Measurements from ENCODE around the gene UNCX. TPM values are rescaled to one million over a fixed set of nuclear protein-coding genes. Genes with fewer than 3 reads are reported as not detected.

Gene UNCX
- total and polyA plus RNA-seq, 2 experiments from 2014 or later = not detected

DNA sequence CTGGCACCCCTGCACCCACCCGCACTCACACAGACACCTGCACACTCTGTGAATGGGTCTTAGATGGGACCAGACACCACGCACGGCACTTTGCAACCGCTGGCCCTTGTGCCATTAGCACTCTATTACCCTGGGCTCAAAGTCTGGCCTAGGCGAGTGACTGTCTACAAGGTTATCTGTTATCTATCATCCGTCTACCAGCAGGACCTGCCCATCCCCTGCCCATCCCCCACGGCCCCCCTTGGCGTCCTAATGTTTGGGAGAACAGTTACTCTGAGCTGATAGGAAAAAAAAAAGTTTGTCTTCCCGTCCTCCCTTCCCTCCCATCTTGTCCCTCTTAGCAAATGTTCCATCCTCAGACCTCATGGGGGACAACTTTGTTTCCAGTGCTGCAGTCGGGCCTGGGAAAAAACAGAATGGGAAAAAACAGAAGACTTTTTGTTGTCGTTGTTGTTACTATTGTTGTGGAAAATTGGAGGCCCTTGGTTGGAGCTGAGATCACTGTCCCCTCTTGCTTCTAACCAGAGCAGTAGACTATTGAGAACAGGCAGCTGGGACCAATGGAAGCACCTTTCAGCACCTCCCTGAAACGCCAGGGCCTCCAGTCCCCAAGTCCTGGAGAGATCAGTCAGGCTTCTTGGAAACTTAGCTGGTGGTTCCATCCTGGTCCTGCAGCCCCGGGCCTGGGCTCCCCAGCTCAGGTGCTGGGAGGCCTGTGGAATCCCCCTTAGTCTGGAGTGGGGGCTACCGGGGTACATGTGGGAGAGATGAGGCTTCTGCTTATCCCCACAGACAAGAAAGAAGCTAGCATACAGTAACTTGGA is 12.2 kb downstream of the UNCX start:
- no peak for DNase-seq (ENCODE audit: low spot score)
- Histone ChIP-seq H2AFZ (no peak overlapping the region), H3K4me1 (ENCODE audit: insufficient read depth) (peaks cover 54% of the 10 kb centered on the region), H3K36me3 (ENCODE audit: insufficient read depth) (no peaks in the 10 kb centered on the region), H3F3A (replicated peaks; ENCODE audit: low read depth) (peaks cover 23% of the 10 kb centered on the region), H3K27me3 (ENCODE audit: insufficient read depth) (peaks cover 96% of the 10 kb centered on the region), H3K4me3 (peak overlapping the region; percentile 32), H4K20me1 (replicated peaks; ENCODE audit: insufficient read depth) (peaks cover 19% of the 10 kb centered on the region; the same call in 1 of the 2 replicates), H3K4me2 (peak overlapping the region; percentile 72), H3K27ac (ENCODE audit: low read depth) (no peak overlapping the region), H3K9me2 (ENCODE audit: insufficient read depth) (no peaks in the 10 kb centered on the region), H3K79me2 (replicated peaks; ENCODE audit: insufficient read depth) (no peaks in the 10 kb centered on the region)
- no peak for ATAC-seq
- Mint-ChIP-seq H3K27ac (no peak overlapping the region), H3K4me3 (no peak overlapping the region), H3K27me3 (ENCODE audit: insufficient read depth, low read depth, poor library complexity) (peaks cover 89% of the 10 kb centered on the region), H3K36me3 (ENCODE audit: low read depth) (no peaks in the 10 kb centered on the region), H3K9me3 (no peaks in the 10 kb centered on the region; the same call in 2 of the 3 replicates), H3K4me1 (peaks cover 33% of the 10 kb centered on the region)
- peak; percentile 89 for TF ChIP-seq EZH2 (IDR thresholded peaks at IDR 0.05; ENCODE audit: low read depth, unreplicated experiment)
- TF ChIP-seq STAT1 (IDR thresholded peaks at IDR 0.05; ENCODE audit: unreplicated experiment) = no peak

DNA sequence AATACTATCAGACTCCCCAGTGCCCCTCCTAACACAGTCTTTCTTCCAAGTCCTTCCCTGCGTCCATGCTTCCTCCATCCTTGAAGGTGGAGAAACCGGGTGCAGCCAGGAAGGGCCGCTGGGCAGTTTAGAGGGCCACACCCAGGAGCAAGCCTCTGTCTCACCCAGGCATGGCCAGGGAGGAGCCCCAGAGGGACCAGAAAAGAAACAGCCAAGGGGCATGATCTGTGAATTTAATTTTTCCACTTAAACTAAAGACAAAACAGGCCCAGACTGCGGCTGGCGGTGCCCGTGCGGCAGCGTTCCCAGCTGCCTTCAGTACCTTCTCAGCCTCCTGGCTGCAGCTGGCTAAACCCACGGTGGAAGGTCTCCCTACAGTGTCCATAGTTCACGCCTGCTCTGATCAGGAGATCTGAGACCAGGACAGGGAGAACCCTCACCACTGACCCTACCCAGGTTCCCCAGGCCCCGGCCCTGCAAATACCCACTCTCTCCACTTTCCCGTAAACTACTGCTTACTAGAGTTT is 12.9 kb downstream of the UNCX start:
- H3K27ac ChIP-seq (ENCODE audit: low read depth) = no peak overlapping the region
- H3K36me3 ChIP-seq (ENCODE audit: insufficient read depth) = no peaks in the 10 kb centered on the region
- Mint-ChIP-seq H3K36me3 (ENCODE audit: low read depth) (no peaks in the 10 kb centered on the region), H3K27me3 (ENCODE audit: insufficient read depth, low read depth, poor library complexity) (peaks cover 89% of the 10 kb centered on the region), H3K9me3 (no peaks in the 10 kb centered on the region; the same call in 2 of the 3 replicates), H3K4me1 (peaks cover 32% of the 10 kb centered on the region), H3K4me3 (0 out of 3 replicates have a peak overlapping the region, but pooled peaks have one; percentile 10), H3K27ac (no peak overlapping the region)
- H2AFZ ChIP-seq = no peak overlapping the region
- no peaks in the 10 kb centered on the region for H3K79me2 ChIP-seq (replicated peaks; ENCODE audit: insufficient read depth)
- TF ChIP-seq EZH2phosphoT487 (IDR thresholded peaks at IDR 0.05; ENCODE audit: unreplicated experiment) (no peak), ETS1 (IDR thresholded peaks at IDR 0.05) (no peak), POLR2AphosphoS5 (IDR thresholded peaks at IDR 0.05; ENCODE audit: low read depth) (no peak), ZNF462 (CRISPR knock-in tag; IDR thresholded peaks at IDR 0.05) (no peak), ZNF331 (CRISPR knock-in tag; IDR thresholded peaks at IDR 0.05; ENCODE audit: low read depth) (no peak)
- peaks cover 96% of the 10 kb centered on the region for H3K27me3 ChIP-seq (ENCODE audit: insufficient read depth)
- DNase-seq (ENCODE audit: low spot score) (no peak), ATAC-seq (no peak)
- no peak overlapping the region; the same call in 1 of the 2 replicates for H3K4me2 ChIP-seq
- H3K4me3 ChIP-seq = no peak overlapping the region
- H3F3A ChIP-seq (replicated peaks; ENCODE audit: low read depth) = peaks cover 18% of the 10 kb centered on the region
- peaks cover 18% of the 10 kb centered on the region; the same call in 1 of the 2 replicates for H4K20me1 ChIP-seq (replicated peaks; ENCODE audit: insufficient read depth)
- H3K4me1 ChIP-seq (ENCODE audit: insufficient read depth) = peaks cover 55% of the 10 kb centered on the region
- H3K9me2 ChIP-seq (ENCODE audit: insufficient read depth) = no peaks in the 10 kb centered on the region
